Thyroid gland (tissue), 4 donors: Measurements from ENCODE around the gene MYL10. TPM values are rescaled to one million over a fixed set of nuclear protein-coding genes. Genes with fewer than 3 reads are reported as not detected.

Experiments
- DNase-seq, 2 donors: peaks; one replicate each; pipeline ENCODE4 v3.0.0-alpha.2; 2019
- H3K27ac ChIP-seq, 3 donors: fragments of 200-600 bp; sonication (generic); 1 replicate in 2 of 3; 2 replicates in 1 of 3; pipeline ENCODE4 v1.5.1; 2016 to 2019; ENCODE audit warnings: mild to moderate bottlenecking in 1 of 3, moderate library complexity in 1 of 3
- H3K27me3 ChIP-seq: fragments of 200-600 bp; sonication (generic); one replicate; pipeline ENCODE4 v1.5.1; 2019
- H3K36me3 ChIP-seq, 2 donors: fragments of 200-600 bp; sonication (generic); one replicate each; pipeline ENCODE4 v1.5.1; 2016 to 2019
- H3K4me1 ChIP-seq, 2 donors: fragments of 200-600 bp; sonication (generic); one replicate each; pipeline ENCODE4 v1.5.1; 2017 to 2019
- H3K4me3 ChIP-seq, 3 donors: fragments of 200-600 bp; sonication (generic); replicated peaks in 1 of 3; 1 replicate in 2 of 3; 2 replicates in 1 of 3; pipeline ENCODE4 v1.5.1; 2016; ENCODE audit warnings: mild to moderate bottlenecking in 1 of 3
- H3K9me3 ChIP-seq: fragments of 200-600 bp; sonication (generic); one replicate; pipeline ENCODE4 v1.5.1; 2017
- CTCF ChIP-seq, 6 experiments: fragments of 200-600 bp in 3 of 6; fragments of 450-650 bp in 3 of 6; sonication (generic) in 3 of 6; IDR thresholded peaks; one replicate each; pipeline ENCODE4 v1.5.1; 2016 to 2019; ENCODE audit warnings: antibody characterized with exemption in 6 of 6, mild to moderate bottlenecking in 2 of 6, inconsistent platforms in 1 of 6, moderate library complexity in 1 of 6
- POLR2A ChIP-seq, 2 donors: fragments of 450-650 bp; IDR thresholded peaks; one replicate each; pipeline ENCODE4 v1.6.1; 2017; ENCODE audit warnings: antibody characterized with exemption in 2 of 2, mild to moderate bottlenecking in 2 of 2, moderate library complexity in 1 of 2
- WGBS, 2 donors: methylation state at CpG; one replicate each; pipeline ENCODE4 v1.1.5; 2017; 5-methylcytosine and 5-hydroxymethylcytosine counted together
- intact Hi-C: fragments of 100-400 bp; cut with DNase I; formaldehyde crosslinking; loops from one replicate; pipeline ENCODE4 v1.15.1; 2023
- total RNA-seq, 4 donors: library from RNA; depleted of rRNA; stranded (reverse); fragments of >200 nt; gene quantifications; one replicate each; pipeline ENCODE4 v1.2.3, GENCODE V29; 2016

Gene MYL10
- total RNA-seq, 4 donors from 2014 or later: not detected

GRCh38 chr7:101604331-101604933 is 24.7 kb downstream of the MYL10 start:
- intact Hi-C loops: loop anchor here (5.0 kb wide), 1 partner anchor 633 kb away; no protein-coding TSS in a partner anchor
- Histone ChIP-seq H3K36me3 (no peaks in the 10 kb centered on the region), H3K9me3 (no peaks in the 10 kb centered on the region), H3K27ac (no peak overlapping the region), H3K27me3 (no peaks in the 10 kb centered on the region), H3K4me3 (no peak overlapping the region), H3K4me1 (peaks cover 9 to 16% of the 10 kb centered on the region in 2 donors)
- no peak for DNase-seq
- TF ChIP-seq POLR2A (IDR thresholded peaks at IDR 0.05) (no peak), CTCF (IDR thresholded peaks at IDR 0.05) (no peak)
- 61 to 64% methylated on average over 5 of the region's 5 CpGs for WGBS, 2 donors

- DNase-seq: peak; percentile 75 to 77
- Histone ChIP-seq H3K36me3 (no peaks in the 10 kb centered on the region), H3K4me1 (peaks cover 13 to 23% of the 10 kb centered on the region in 2 donors), H3K4me3 (no peak overlapping the region), H3K9me3 (no peaks in the 10 kb centered on the region), H3K27me3 (no peaks in the 10 kb centered on the region), H3K27ac (no peak overlapping the region)
- WGBS, 2 donors: 27 to 53% methylated on average over 15 to 18 of the region's 25 CpGs
- intact Hi-C loops: loop anchor here (5.0 kb wide), 1 partner anchor 635 kb away; no protein-coding TSS in a partner anchor
- TF ChIP-seq POLR2A (IDR thresholded peaks at IDR 0.05) (no peak), CTCF (IDR thresholded peaks at IDR 0.05) (peak; percentile 58 to 92 (median 81))
These were observed 26.4 kb downstream of the MYL10 start for GRCh38 chr7:101602484-101603241.

- Histone ChIP-seq H3K36me3 (no peaks in the 10 kb centered on the region), H3K4me1 (peaks cover 13 to 24% of the 10 kb centered on the region in 2 donors), H3K27ac (no peak overlapping the region), H3K9me3 (no peaks in the 10 kb centered on the region), H3K27me3 (no peaks in the 10 kb centered on the region), H3K4me3 (no peak overlapping the region)
- WGBS, 2 donors: 58 to 66% methylated on average over 12 of the region's 12 CpGs
- no peak for DNase-seq
- TF ChIP-seq CTCF (IDR thresholded peaks at IDR 0.05) (no peak), POLR2A (IDR thresholded peaks at IDR 0.05) (no peak)
- intact Hi-C loops: loop anchor here (5.0 kb wide), 1 partner anchor 635 kb away; no protein-coding TSS in a partner anchor
These were observed 27.0 kb downstream of the MYL10 start for GRCh38 chr7:101602082-101602481.

GRCh38 chr7:101599787-101600186 is 29.3 kb downstream of the MYL10 start:
- Histone ChIP-seq H3K36me3 (no peaks in the 10 kb centered on the region), H3K27me3 (no peaks in the 10 kb centered on the region), H3K4me1 (peaks cover 13 to 24% of the 10 kb centered on the region in 2 donors), H3K4me3 (no peak overlapping the region), H3K9me3 (no peaks in the 10 kb centered on the region), H3K27ac (no peak overlapping the region)
- WGBS, 2 donors: 88 to 100% methylated on average over 3 of the region's 3 CpGs
- no peak for DNase-seq
- intact Hi-C loops: loop anchor here (5.0 kb wide), 1 partner anchor 638 kb away; no protein-coding TSS in a partner anchor
- TF ChIP-seq POLR2A (IDR thresholded peaks at IDR 0.05) (no peak), CTCF (IDR thresholded peaks at IDR 0.05) (no peak)
